ENCODE data around the gene C4orf50.

The C4orf50 gene

DNA sequence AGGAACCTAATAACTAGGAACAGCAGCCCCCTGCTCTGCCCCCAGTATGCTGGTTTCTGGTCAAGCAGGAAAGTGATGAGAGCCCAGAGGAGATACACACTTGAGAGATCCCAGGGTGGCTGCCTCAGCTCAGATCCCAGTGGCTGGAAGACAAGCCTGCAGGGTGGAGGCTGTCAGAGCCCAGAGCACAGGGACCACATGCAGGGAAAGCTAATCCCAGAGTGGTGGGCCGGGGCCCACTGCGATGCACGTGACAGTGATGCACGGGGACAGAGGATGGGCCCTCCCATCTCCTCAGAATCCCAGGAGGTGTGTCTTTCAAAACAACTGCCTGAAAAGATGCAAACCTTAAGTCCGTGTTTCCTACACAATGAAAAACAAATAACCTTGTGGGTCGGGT is 96.2 kb downstream of the C4orf50 start:
- TF ChIP-seq, protein P1, sequence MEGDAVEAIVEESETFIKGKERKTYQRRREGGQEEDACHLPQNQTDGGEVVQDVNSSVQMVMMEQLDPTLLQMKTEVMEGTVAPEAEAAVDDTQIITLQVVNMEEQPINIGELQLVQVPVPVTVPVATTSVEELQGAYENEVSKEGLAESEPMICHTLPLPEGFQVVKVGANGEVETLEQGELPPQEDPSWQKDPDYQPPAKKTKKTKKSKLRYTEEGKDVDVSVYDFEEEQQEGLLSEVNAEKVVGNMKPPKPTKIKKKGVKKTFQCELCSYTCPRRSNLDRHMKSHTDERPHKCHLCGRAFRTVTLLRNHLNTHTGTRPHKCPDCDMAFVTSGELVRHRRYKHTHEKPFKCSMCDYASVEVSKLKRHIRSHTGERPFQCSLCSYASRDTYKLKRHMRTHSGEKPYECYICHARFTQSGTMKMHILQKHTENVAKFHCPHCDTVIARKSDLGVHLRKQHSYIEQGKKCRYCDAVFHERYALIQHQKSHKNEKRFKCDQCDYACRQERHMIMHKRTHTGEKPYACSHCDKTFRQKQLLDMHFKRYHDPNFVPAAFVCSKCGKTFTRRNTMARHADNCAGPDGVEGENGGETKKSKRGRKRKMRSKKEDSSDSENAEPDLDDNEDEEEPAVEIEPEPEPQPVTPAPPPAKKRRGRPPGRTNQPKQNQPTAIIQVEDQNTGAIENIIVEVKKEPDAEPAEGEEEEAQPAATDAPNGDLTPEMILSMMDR (IDR thresholded peaks at IDR 0.05) = no peak
- Histone ChIP-seq H3K27ac (no peak overlapping the region), H3K4me1 (no peaks in the 10 kb centered on the region), H3K36me3 (no peaks in the 10 kb centered on the region), H3K4me3 (no peak overlapping the region), H3K9me3 (no peaks in the 10 kb centered on the region), H3K27me3 (peaks cover 0 to 38% of the 10 kb centered on the region in 2 donors)
- intact Hi-C loops (cut with DNase I; ENCODE audit: low total_unique reads) = no loop called here
- no peak for DNase-seq

DNA sequence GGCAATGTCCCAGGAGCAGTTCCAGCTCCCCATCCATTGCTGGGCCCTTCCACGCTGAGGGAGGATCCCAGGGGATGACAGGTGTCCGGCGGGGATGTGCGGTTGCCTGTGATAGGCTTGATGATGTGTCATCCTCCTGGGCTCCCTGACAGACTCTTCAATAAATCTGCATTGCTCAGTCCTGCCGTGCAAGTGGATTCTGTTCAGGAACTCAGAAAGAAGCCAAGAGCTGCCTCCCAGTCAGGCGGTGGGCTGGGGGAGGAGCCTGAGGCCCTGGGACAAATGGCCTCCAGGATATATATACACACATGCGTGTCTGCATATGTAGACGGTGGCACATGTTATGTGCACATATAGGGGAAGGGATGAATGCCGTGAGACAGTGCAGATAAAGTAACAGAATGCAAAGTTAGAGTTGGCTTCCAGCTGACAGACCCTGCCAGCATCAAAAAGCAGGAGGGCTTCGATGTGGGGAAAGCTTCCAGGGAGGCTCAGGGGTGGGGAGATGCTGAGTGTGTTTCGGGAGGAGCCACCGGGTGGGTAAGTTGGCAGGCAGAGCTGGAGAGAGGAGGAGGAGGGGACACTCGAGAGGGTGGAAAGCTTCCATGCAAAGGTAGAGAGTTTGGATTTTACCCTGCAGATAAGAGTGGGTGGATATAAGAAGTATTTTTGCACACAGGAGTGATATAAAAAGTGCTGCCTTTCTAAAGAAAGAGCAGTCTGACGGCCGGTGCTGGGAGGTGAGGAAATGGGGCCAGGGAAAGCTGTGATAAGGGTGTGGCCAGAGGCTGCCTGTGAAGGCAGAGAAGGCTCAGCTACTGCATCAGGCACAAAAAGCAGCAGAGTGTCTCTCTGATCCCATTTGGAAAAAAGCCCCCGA is 96.9 kb downstream of the C4orf50 start:
- Histone ChIP-seq H3K36me3 (no peaks in the 10 kb centered on the region), H3K27me3 (peaks cover 0 to 38% of the 10 kb centered on the region in 2 donors), H3K27ac (no peak overlapping the region), H3K4me3 (no peak overlapping the region), H3K4me1 (no peaks in the 10 kb centered on the region), H3K9me3 (no peaks in the 10 kb centered on the region)
- no peak for DNase-seq
- TF ChIP-seq, protein P1 (IDR thresholded peaks at IDR 0.05) = no peak
- intact Hi-C loops (cut with DNase I; ENCODE audit: low total_unique reads) = no loop called here

DNA sequence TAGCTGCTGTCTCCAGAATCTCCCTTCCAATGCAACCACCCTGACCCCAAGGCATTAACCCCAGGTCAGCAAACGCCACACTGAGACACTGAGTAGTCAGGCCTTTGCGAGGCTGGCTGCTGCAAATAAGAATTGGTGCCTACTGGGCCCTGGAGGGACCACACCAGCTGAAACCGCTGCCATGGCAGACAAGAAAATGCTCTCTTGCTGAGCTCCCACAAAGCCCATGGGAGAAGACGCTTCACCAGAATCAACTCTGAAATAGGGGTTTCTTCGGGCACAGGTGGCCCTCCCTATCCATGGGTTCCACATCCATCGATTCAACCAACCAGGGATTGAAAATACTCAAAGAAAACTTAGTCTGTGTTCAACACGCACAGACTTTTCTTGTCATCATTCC is 98.7 kb downstream of the C4orf50 start:
- no peaks in the 10 kb centered on the region for H3K9me3 ChIP-seq
- TF ChIP-seq, protein P1 (IDR thresholded peaks at IDR 0.05) = no peak
- no peak for DNase-seq
- no peak overlapping the region for H3K4me3 ChIP-seq
- H3K27me3 ChIP-seq = peaks cover 0 to 26% of the 10 kb centered on the region in 2 donors
- no peaks in the 10 kb centered on the region for H3K4me1 ChIP-seq
- H3K36me3 ChIP-seq = no peaks in the 10 kb centered on the region
- intact Hi-C loops (cut with DNase I; ENCODE audit: low total_unique reads) = no loop called here
- H3K27ac ChIP-seq = no peak overlapping the region

DNA sequence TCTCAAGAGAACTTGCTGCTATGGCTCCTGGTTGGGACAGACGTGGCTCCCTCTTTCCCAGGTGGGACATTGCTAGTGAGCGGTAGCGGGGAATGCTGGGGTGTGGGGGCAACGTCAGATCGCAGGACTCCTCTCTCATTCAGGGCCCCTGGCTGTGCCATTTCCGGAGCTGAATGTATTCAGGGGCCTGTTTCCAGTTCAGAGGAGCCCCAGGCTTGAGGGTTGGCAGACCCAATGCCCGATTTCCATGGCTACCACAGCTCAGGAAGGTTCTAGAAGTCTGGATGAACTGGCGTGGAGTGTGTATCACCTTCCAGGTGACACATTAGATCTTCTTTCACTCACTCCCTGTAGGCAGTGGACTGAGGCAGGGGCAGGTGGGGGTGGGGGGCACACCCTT is 99.2 kb downstream of the C4orf50 start:
- Histone ChIP-seq H3K4me1 (no peaks in the 10 kb centered on the region), H3K4me3 (no peak overlapping the region), H3K27me3 (peaks cover 0 to 26% of the 10 kb centered on the region in 2 donors), H3K9me3 (no peaks in the 10 kb centered on the region), H3K36me3 (no peaks in the 10 kb centered on the region), H3K27ac (no peak overlapping the region)
- intact Hi-C loops (cut with DNase I; ENCODE audit: low total_unique reads) = no loop called here
- DNase-seq = no peak
- TF ChIP-seq, protein P1 (IDR thresholded peaks at IDR 0.05) = no peak

DNA sequence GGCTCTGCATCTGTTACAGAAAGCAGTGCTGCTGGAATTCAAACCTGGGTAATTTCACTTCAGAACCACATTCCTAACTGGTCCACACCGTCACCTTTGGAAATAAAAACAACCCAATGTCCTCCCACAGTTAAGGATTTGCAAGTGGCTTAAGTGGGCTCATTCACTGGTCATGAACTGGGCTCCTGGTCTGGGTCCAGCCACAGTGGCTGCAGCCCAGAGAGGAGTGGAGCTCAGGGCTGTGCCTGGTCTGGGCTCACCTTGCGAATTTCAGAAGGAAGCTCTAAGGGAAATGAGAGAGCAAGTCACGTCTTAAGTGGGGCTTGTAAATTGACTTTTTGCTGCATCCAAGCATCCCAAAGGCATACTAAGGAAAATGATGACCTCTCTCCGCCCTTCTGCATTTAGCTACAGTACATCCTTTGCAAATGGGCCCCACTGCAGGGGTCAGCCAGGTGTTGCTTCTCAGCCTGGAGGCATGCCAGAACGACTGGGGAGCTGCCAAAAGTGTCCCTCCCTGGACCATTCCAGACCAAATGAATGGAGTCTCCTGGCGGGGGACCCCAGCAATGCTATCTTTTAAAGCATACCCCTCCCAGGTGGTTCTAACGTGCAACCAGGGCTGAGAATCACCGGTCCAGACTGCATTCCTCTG is 99.8 kb downstream of the C4orf50 start:
- Histone ChIP-seq H3K4me1 (no peaks in the 10 kb centered on the region), H3K27ac (no peak overlapping the region), H3K4me3 (no peak overlapping the region), H3K36me3 (no peaks in the 10 kb centered on the region), H3K27me3 (peaks cover 0 to 26% of the 10 kb centered on the region in 2 donors), H3K9me3 (no peaks in the 10 kb centered on the region)
- TF ChIP-seq, protein P1 (IDR thresholded peaks at IDR 0.05) = no peak
- DNase-seq = no peak
- intact Hi-C loops (cut with DNase I; ENCODE audit: low total_unique reads) = no loop called here
